Right cardiac atrium (tissue), 5 donors: ENCODE measurements around the gene CNOT2. TPM values are rescaled to one million over a fixed set of nuclear protein-coding genes. Genes with fewer than 3 reads are reported as not detected.

ENCODE experiments used
- ATAC-seq, 2 donors: fragments of 200-7000 bp; cut with Tn5 transposase; one replicate each; pipeline versions ENCODE4 v1.8.0 to v1.9.1; 2020; ENCODE audit warnings: moderate library complexity in 2 of 2, mild to moderate bottlenecking in 1 of 2
- DNase-seq, 3 donors: peaks; one replicate each; pipeline ENCODE4 v3.0.0-alpha.2; 2020
- H3K27ac ChIP-seq: one replicate; pipeline ENCODE4 v1.5.1; 2013; ENCODE audit warnings: mild to moderate bottlenecking, low read length, control low read depth, moderate library complexity
- H3K27me3 ChIP-seq: one replicate; pipeline ENCODE4 v1.6.1; 2013; ENCODE audit not compliant: control insufficient read depth, insufficient read depth
- H3K4me1 ChIP-seq: one replicate; pipeline ENCODE4 v1.6.1; 2013; ENCODE audit warnings: low read length; ENCODE audit not compliant: control insufficient read depth, insufficient read depth
- H3K4me3 ChIP-seq: one replicate; pipeline ENCODE4 v1.5.1; 2013; ENCODE audit warnings: low read length, control low read depth
- H3K9me3 ChIP-seq: one replicate; pipeline ENCODE4 v1.6.1; 2013; ENCODE audit warnings: low read length; ENCODE audit not compliant: control insufficient read depth
- WGBS: extraction: QIAGEN DNeasy Blood & Tissue Kit; methylation state at CpG from one replicate; pipeline ENCODE4 v1.1.7; 2013; 5-methylcytosine and 5-hydroxymethylcytosine counted together
- intact Hi-C, 4 donors: fragments of 100-400 bp; cut with DNase I; formaldehyde crosslinking; loops; one replicate each; pipeline versions ENCODE4 v1.11.0 to v1.14.0; 2022 to 2023
- polyA plus RNA-seq: library from polyadenylated mRNA; stranded (reverse); fragments of 200-250 nt; gene quantifications from one replicate; pipeline ENCODE4 v1.2.3, GENCODE V29; 2013
- total RNA-seq, 4 donors: library from RNA; stranded (reverse); fragmentation: NEBNext Ultra II Directional; extraction: Animal tissue kit (Norgen Biotek cat#: 25700); gene quantifications; one replicate each; pipeline ENCODE4 v1.2.1, GENCODE V29; 2021
- donor health status: healthy with polysubstance abuse.
- donor health status: DM: no; HTN: yes; CAD: no.
- donor health status: DM: no; HTN: no; CAD: no.
- donor health status: DM: no; HTN: yes; CAD: no; lungs with severe emphysema.
- donor health status: DM: yes; HTN: yes; CAD: no.

CNOT2 gene
- total and polyA plus RNA-seq, 5 donors, result 18.5 to 52.7 (median 42.7) TPM

- Histone ChIP-seq H3K4me1 (no peaks in the 10 kb centered on the region), H3K9me3 (no peaks in the 10 kb centered on the region), H3K27me3 (no peaks in the 10 kb centered on the region), H3K27ac (no peak overlapping the region), H3K4me3 (no peak overlapping the region)
- intact Hi-C loops, result no loop called here
- ATAC-seq (no peak), DNase-seq (no peak)
- 97% methylated on average over 8 of the region's 8 CpGs for WGBS
Observed at GRCh38 chr12:70334742-70335141, 91.5 kb downstream of the CNOT2 start.

GRCh38 chr12:70338531-70338930 lies 95.3 kb downstream of the CNOT2 start:
- intact Hi-C loops, result no loop called here

GRCh38 chr12:70351076-70351475 lies 107.8 kb downstream of the CNOT2 start:
- 97% methylated on average over 2 of the region's 2 CpGs for WGBS

More at GRCh38 chr12:70338531-70338930, 95.3 kb downstream of the CNOT2 start:
- Histone ChIP-seq H3K4me3 (no peak overlapping the region), H3K4me1 (no peaks in the 10 kb centered on the region), H3K27ac (no peak overlapping the region), H3K27me3 (no peaks in the 10 kb centered on the region), H3K9me3 (no peaks in the 10 kb centered on the region)
- ATAC-seq (no peak), DNase-seq (no peak)
- 90% methylated on average over 2 of the region's 2 CpGs for WGBS

GRCh38 chr12:70353780-70354660 lies 110.8 kb downstream of the CNOT2 start:
- Histone ChIP-seq H3K4me1 (no peaks in the 10 kb centered on the region), H3K4me3 (no peak overlapping the region), H3K9me3 (no peaks in the 10 kb centered on the region), H3K27me3 (no peaks in the 10 kb centered on the region), H3K27ac (no peak overlapping the region)
- DNase-seq (no peak), ATAC-seq (no peak)
- whole genome bisulfite sequencing, result 89% methylated on average over 6 of the region's 6 CpGs
- intact Hi-C loops, result no loop called here

More at GRCh38 chr12:70351076-70351475, 107.8 kb downstream of the CNOT2 start:
- Histone ChIP-seq H3K4me3 (no peak overlapping the region), H3K4me1 (no peaks in the 10 kb centered on the region), H3K27me3 (no peaks in the 10 kb centered on the region), H3K9me3 (no peaks in the 10 kb centered on the region), H3K27ac (no peak overlapping the region)
- DNase-seq, result no peak
- ATAC-seq, result no peak
- intact Hi-C loops, result no loop called here

GRCh38 chr12:70354787-70355186 lies 111.6 kb downstream of the CNOT2 start:
- H3K9me3 ChIP-seq, result no peaks in the 10 kb centered on the region
- H3K4me3 ChIP-seq, result no peak overlapping the region
- H3K27me3 ChIP-seq, result no peaks in the 10 kb centered on the region
- H3K27ac ChIP-seq, result no peak overlapping the region
- DNase-seq (no peak), ATAC-seq (no peak)
- intact Hi-C loops, result no loop called here
- WGBS, result 58% methylated on average over 3 of the region's 3 CpGs
- no peaks in the 10 kb centered on the region for H3K4me1 ChIP-seq

- 96% methylated on average over 4 of the region's 4 CpGs for WGBS
- intact Hi-C loops, result no loop called here
- no peak overlapping the region for H3K27ac ChIP-seq
- no peaks in the 10 kb centered on the region for H3K27me3 ChIP-seq
- ATAC-seq, result no peak
- no peak overlapping the region for H3K4me3 ChIP-seq
- H3K9me3 ChIP-seq, result no peaks in the 10 kb centered on the region
- DNase-seq, result no peak
- H3K4me1 ChIP-seq, result no peaks in the 10 kb centered on the region
Observed at GRCh38 chr12:70355972-70356371, 112.7 kb downstream of the CNOT2 start.

GRCh38 chr12:70359458-70360197 lies 116.4 kb downstream of the CNOT2 start:
- Histone ChIP-seq H3K9me3 (no peaks in the 10 kb centered on the region), H3K4me3 (no peak overlapping the region), H3K4me1 (no peaks in the 10 kb centered on the region), H3K27ac (no peak overlapping the region), H3K27me3 (no peaks in the 10 kb centered on the region)
- DNase-seq (no peak), ATAC-seq (no peak)
- intact Hi-C loops, result loop anchor here in 2 of 4 donors (10.0 kb wide), 2 partner anchors 115 to 215 kb away; partner anchors contain the start of gene CNOT2 (in 1 of the 2)
- 88% methylated on average over 1 of the region's 1 CpG for WGBS

GRCh38 chr12:70360218-70360617 lies 117.0 kb downstream of the CNOT2 start:
- H3K9me3 ChIP-seq, result no peaks in the 10 kb centered on the region
- no peak for DNase-seq
- H3K4me1 ChIP-seq, result no peaks in the 10 kb centered on the region
- no peak overlapping the region for H3K4me3 ChIP-seq
- ATAC-seq, result no peak
- no peak overlapping the region for H3K27ac ChIP-seq
- H3K27me3 ChIP-seq, result no peaks in the 10 kb centered on the region
- intact Hi-C loops, result loop anchor here in 2 of 4 donors (10.0 kb wide), 2 partner anchors 115 to 215 kb away; partner anchors contain the start of gene CNOT2 (in 1 of the 2)

GRCh38 chr12:70364695-70365397 lies 121.6 kb downstream of the CNOT2 start:
- H3K27ac ChIP-seq, result no peak overlapping the region
- intact Hi-C loops, result loop anchor here in 2 of 4 donors (10.0 kb wide), 2 partner anchors 120 to 210 kb away; partner anchors contain the start of gene CNOT2 (in 1 of the 2)
- H3K27me3 ChIP-seq, result no peaks in the 10 kb centered on the region
- peak overlapping the region; percentile 99 for H3K4me3 ChIP-seq
- ATAC-seq (no peak), DNase-seq (peak in 1 of 3 donors; percentile 36)
- peaks cover 2% of the 10 kb centered on the region for H3K4me1 ChIP-seq
- H3K9me3 ChIP-seq, result no peaks in the 10 kb centered on the region
- WGBS, result 29% methylated on average over 16 of the region's 16 CpGs

- intact Hi-C loops, result loop anchor here in 2 of 4 donors (10.0 kb wide), 2 partner anchors 121 to 209 kb away; partner anchors contain the start of gene CNOT2 (in 1 of the 2)
- no peaks in the 10 kb centered on the region for H3K9me3 ChIP-seq
- H3K27ac ChIP-seq, result no peak overlapping the region
- DNase-seq, result no peak
- no peak for ATAC-seq
- H3K27me3 ChIP-seq, result no peaks in the 10 kb centered on the region
- 2% methylated on average over 6 of the region's 6 CpGs for WGBS
- peaks cover 2% of the 10 kb centered on the region for H3K4me1 ChIP-seq
- H3K4me3 ChIP-seq, result peak overlapping the region; percentile 99
Observed at GRCh38 chr12:70365398-70365647, 122.1 kb downstream of the CNOT2 start.
